HCT116 (cell line): ENCODE results near the gene GDPD5. TPM values are rescaled to one million over a fixed set of nuclear protein-coding genes. Genes with fewer than 3 reads are reported as not detected.

Experiments used
- ATAC-seq: fragments of 200-7000 bp; cut with Tn5 transposase; 2 replicates; pipeline ENCODE4 v1.9.1; 2020; ENCODE audit warnings: mild to moderate bottlenecking, moderate library complexity
- BruUV-seq: library from RNA; stranded (reverse); fragments of 400-500 nt; replicated peaks from 2 replicates; lab custom pipeline; 2021; lab: Mats Ljungman, UMichigan
- CTCF ChIA-PET: fragments of 300-600 bp; sonication (Branson Sonifier 250); formaldehyde crosslinking; loops from one replicate; lab custom pipeline; 2021; ENCODE audit warnings: antibody characterized with exemption; lab: Charles Lee
- POLR2A ChIA-PET: fragments of 300-600, 350-600 bp; sonication (Branson Sonifier 250); formaldehyde crosslinking; loops from one replicate; lab custom pipeline; 2021; ENCODE audit warnings: antibody characterized with exemption; lab: Charles Lee
- RAD21 ChIA-PET, 2 experiments: fragments of 300-600 bp; sonication (Branson Sonifier 250); formaldehyde crosslinking; loops; one replicate each; lab custom pipeline; 2023; ENCODE audit warnings: low total read pairs in 2 of 2; ENCODE audit not compliant: uncharacterized antibody in 2 of 2, unreplicated experiment in 2 of 2, low non-redundant PET in 1 of 2; lab: Charles Lee
- DNase-seq: peaks from one replicate; pipeline ENCODE4 v3.0.0-alpha.2; 2010; ENCODE audit warnings: low read depth, low spot score
- H2AFZ ChIP-seq: fragments of 200-600 bp; shearing (Covaris generic), sonication (generic); 2 replicates; pipeline ENCODE4 v1.6.1; 2017; ENCODE audit warnings: low read depth, mixed run types, mixed read lengths, antibody characterized with exemption, low read length; ENCODE audit not compliant: poor library complexity, severe bottlenecking
- H3K27ac ChIP-seq: 2 replicates; pipeline ENCODE4 v1.5.1; 2012; ENCODE audit warnings: low read depth, low read length
- H3K27me3 ChIP-seq: fragments of 200-600 bp; sonication (generic); 2 replicates; pipeline ENCODE4 v1.6.1; 2016; ENCODE audit warnings: mixed run types, low read length, mixed read lengths; ENCODE audit not compliant: insufficient read depth
- H3K36me3 ChIP-seq, 2 experiments: fragments of 200-500 bp in 1 of 2; fragments of 200-600 bp in 1 of 2; sonication (Bioruptor generic) in 1 of 2; sonication (generic) in 1 of 2; 2 replicates each; pipeline versions ENCODE4 v1.5.1 to v1.6.1; 2014 to 2016; ENCODE audit warnings: low read length in 2 of 2, inconsistent platforms in 1 of 2, mixed read lengths in 1 of 2, mixed run types in 1 of 2; ENCODE audit not compliant: insufficient read depth in 2 of 2, control insufficient read depth in 1 of 2
- H3K4me1 ChIP-seq, 2 experiments: fragments of 200-600 bp in 1 of 2; sonication (generic) in 1 of 2; 2 replicates each; pipeline versions ENCODE4 v1.5.1 to v1.6.1; 2012 to 2017; ENCODE audit warnings: low read length in 2 of 2, inconsistent platforms in 1 of 2, mild to moderate bottlenecking in 1 of 2, mixed read lengths in 1 of 2, mixed run types in 1 of 2, moderate library complexity in 1 of 2; ENCODE audit not compliant: insufficient read depth in 2 of 2, control insufficient read depth in 1 of 2
- H3K4me2 ChIP-seq: fragments of 200-600 bp; sonication (generic); 2 replicates; pipeline ENCODE4 v1.6.1; 2017; ENCODE audit warnings: mixed run types, low read length, mixed read lengths
- H3K4me3 ChIP-seq, 2 experiments: fragments of 200-600 bp in 1 of 2; sonication (generic) in 1 of 2; replicated peaks in 1 of 2; 2 replicates each; pipeline ENCODE4 v1.5.1; 2011 to 2016; ENCODE audit warnings: low read length in 2 of 2, control low read depth in 1 of 2, low read depth in 1 of 2, mild to moderate bottlenecking in 1 of 2, mixed read lengths in 1 of 2, mixed run types in 1 of 2
- H3K79me2 ChIP-seq: fragments of 200-600 bp; sonication (generic); 2 replicates; pipeline ENCODE4 v1.6.1; 2017; ENCODE audit warnings: mild to moderate bottlenecking, mixed run types, low read length, moderate library complexity, mixed read lengths; ENCODE audit not compliant: insufficient read depth
- H3K9ac ChIP-seq: fragments of 200-600 bp; sonication (generic); 2 replicates; pipeline ENCODE4 v1.6.1; 2016; ENCODE audit warnings: low read length, mixed read lengths
- H3K9me2 ChIP-seq: fragments of 200-600 bp; sonication (generic), shearing (Covaris generic); 2 replicates; pipeline ENCODE4 v1.6.1; 2017; ENCODE audit warnings: mixed run types, mild to moderate bottlenecking, moderate library complexity; ENCODE audit not compliant: insufficient read depth
- H3K9me3 ChIP-seq, 2 experiments: fragments of 200-500 bp in 1 of 2; fragments of 200-600 bp in 1 of 2; sonication (Bioruptor generic) in 1 of 2; sonication (generic) in 1 of 2; 2 replicates each; pipeline ENCODE4 v1.6.1; 2014 to 2017; ENCODE audit warnings: low read length in 2 of 2, mixed read lengths in 2 of 2, inconsistent platforms in 1 of 2, low read depth in 1 of 2, mild to moderate bottlenecking in 1 of 2, mixed run types in 1 of 2, moderate library complexity in 1 of 2; ENCODE audit not compliant: control insufficient read depth in 1 of 2, insufficient read depth in 1 of 2
- H4K20me1 ChIP-seq: fragments of 200-600 bp; sonication (generic), shearing (Covaris generic); 2 replicates; pipeline ENCODE4 v1.6.1; 2017; ENCODE audit warnings: mixed run types, mild to moderate bottlenecking, moderate library complexity; ENCODE audit not compliant: insufficient read depth
- CEBPB ChIP-seq: IDR thresholded peaks from 2 replicates; pipeline ENCODE4 v1.6.1; 2012; ENCODE audit warnings: low read depth
- EGR1 ChIP-seq: IDR thresholded peaks from 2 replicates; pipeline ENCODE4 v1.6.1; 2012; ENCODE audit warnings: low read depth
- EZH2 ChIP-seq: fragments of 200-600 bp; sonication (generic); IDR thresholded peaks from 2 replicates; pipeline ENCODE4 v1.6.1; 2017; ENCODE audit warnings: antibody characterized with exemption, mixed run types
- EZH2phosphoT487 ChIP-seq: fragments of 200-600 bp; IDR thresholded peaks from 2 replicates; pipeline ENCODE4 v1.6.1; 2018; ENCODE audit warnings: antibody characterized with exemption, borderline replicate concordance
- FOSL1 ChIP-seq: IDR thresholded peaks from 2 replicates; pipeline ENCODE4 v1.6.1; 2012; ENCODE audit warnings: low read depth
- JUND ChIP-seq: IDR thresholded peaks from 2 replicates; pipeline ENCODE4 v1.6.1; 2012
- POLR2A ChIP-seq: IDR thresholded peaks from 2 replicates; pipeline ENCODE4 v1.7.0; 2011; ENCODE audit warnings: borderline replicate concordance; ENCODE audit not compliant: insufficient read depth, insufficient read length; ENCODE audit errors: extremely low read depth
- POLR2AphosphoS5 ChIP-seq: IDR thresholded peaks from 2 replicates; pipeline ENCODE4 v1.6.1; 2011; ENCODE audit warnings: mild to moderate bottlenecking, low read depth, low read length, moderate library complexity
- RAD21 ChIP-seq: IDR thresholded peaks from 2 replicates; pipeline ENCODE4 v1.6.1; 2012; ENCODE audit warnings: low read depth, mild to moderate bottlenecking
- SIN3A ChIP-seq: IDR thresholded peaks from 2 replicates; pipeline ENCODE4 v1.6.1; 2012; ENCODE audit warnings: low read depth
- SP1 ChIP-seq: IDR thresholded peaks from 2 replicates; pipeline ENCODE4 v1.6.1; 2012; ENCODE audit warnings: low read depth
- SRF ChIP-seq: IDR thresholded peaks from 2 replicates; pipeline ENCODE4 v1.6.1; 2012; ENCODE audit warnings: low read depth
- TCF7L2 ChIP-seq: IDR thresholded peaks from 2 replicates; pipeline ENCODE4 v1.7.0; 2011; ENCODE audit warnings: borderline replicate concordance, inconsistent platforms; ENCODE audit not compliant: insufficient read depth, insufficient read length; ENCODE audit errors: extremely low read depth
- YY1 ChIP-seq: IDR thresholded peaks from 2 replicates; pipeline ENCODE4 v1.6.1; 2011; ENCODE audit warnings: low read length, low read depth, moderate library complexity, mild to moderate bottlenecking; ENCODE audit not compliant: insufficient replicate concordance; ENCODE audit errors: extremely low read depth
- ZNF274 ChIP-seq: fragments of 200-500 bp; sonication (Bioruptor generic); IDR thresholded peaks from 2 replicates; pipeline ENCODE4 v1.6.1; 2014; ENCODE audit warnings: mild to moderate bottlenecking, low read depth, low read length, inconsistent platforms
- intact Hi-C: fragments of 100-400 bp; cut with micrococcal nuclease; formaldehyde crosslinking; loops from 2 replicates; pipeline ENCODE4 v1.10.0; 2022
- total RNA-seq: library from RNA; stranded (reverse); gene quantifications from one replicate; pipeline ENCODE4 v1.2.1, GENCODE V29; 2021; ENCODE audit not compliant: unreplicated experiment
- TF ChIP-seq, protein P1 (sequence below), 3 experiments: fragments of 200-600 bp in 1 of 3; sonication (generic) in 1 of 3; IDR thresholded peaks in 2 of 3; conservative IDR thresholded peaks in 1 of 3; 2 replicates each; pipeline ENCODE4 v1.5.1; 2012 to 2017; ENCODE audit warnings: low read depth in 2 of 3, low read length in 2 of 3, antibody characterized with exemption in 1 of 3, borderline replicate concordance in 1 of 3, control low read depth in 1 of 3, mild to moderate bottlenecking in 1 of 3, mixed read lengths in 1 of 3, mixed run types in 1 of 3, moderate library complexity in 1 of 3; ENCODE audit not compliant: insufficient read depth in 1 of 3
- TF ChIP-seq, protein P2 (sequence below): IDR thresholded peaks from 2 replicates; pipeline ENCODE4 v1.6.1; 2012
- TF ChIP-seq, protein P3 (sequence below): IDR thresholded peaks from 2 replicates; pipeline ENCODE4 v1.6.1; 2012; ENCODE audit warnings: low read depth

Gene GDPD5
- total RNA-seq, 1 experiment from 2014 or later = 27.5 TPM

DNA sequence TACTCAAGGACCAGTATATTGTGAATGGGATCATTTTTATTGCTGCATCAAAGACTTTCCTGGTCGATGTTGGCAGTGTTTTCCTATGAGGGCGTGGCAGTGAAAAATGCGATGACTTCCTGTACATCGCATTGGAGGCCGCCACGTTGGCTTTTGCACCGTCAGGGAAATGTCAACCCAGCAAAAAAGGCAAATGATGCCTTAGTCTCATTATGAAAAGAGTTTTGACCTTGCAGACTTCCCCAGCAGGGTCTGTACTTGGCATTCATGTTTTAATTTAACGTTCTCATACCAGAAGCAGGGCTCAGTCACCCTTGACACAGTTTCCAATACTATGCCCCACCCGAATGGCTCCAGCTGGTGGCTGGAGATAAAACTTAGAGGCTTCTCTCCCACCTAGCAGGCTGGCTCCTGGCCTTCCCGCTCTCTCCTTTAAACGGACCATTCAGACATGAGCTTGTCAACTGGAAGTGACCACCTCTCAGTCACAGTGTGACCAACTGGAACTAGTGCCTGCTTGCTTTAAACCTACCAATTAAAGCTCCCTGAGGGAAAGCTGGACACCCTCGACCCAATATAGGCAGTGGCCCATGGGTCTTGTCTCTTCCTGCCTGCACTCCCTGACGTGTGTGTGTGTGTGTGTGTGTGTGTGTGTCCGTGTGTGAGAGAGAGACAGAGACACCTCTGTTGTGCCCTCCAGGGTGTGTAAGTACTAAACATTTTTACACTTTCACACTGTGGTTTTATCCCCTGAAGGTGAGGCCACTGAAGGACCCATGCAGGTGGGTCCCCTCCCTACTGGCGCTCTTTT, 8.7 kb upstream of the GDPD5 start (continued):
- TF ChIP-seq, protein P1, sequence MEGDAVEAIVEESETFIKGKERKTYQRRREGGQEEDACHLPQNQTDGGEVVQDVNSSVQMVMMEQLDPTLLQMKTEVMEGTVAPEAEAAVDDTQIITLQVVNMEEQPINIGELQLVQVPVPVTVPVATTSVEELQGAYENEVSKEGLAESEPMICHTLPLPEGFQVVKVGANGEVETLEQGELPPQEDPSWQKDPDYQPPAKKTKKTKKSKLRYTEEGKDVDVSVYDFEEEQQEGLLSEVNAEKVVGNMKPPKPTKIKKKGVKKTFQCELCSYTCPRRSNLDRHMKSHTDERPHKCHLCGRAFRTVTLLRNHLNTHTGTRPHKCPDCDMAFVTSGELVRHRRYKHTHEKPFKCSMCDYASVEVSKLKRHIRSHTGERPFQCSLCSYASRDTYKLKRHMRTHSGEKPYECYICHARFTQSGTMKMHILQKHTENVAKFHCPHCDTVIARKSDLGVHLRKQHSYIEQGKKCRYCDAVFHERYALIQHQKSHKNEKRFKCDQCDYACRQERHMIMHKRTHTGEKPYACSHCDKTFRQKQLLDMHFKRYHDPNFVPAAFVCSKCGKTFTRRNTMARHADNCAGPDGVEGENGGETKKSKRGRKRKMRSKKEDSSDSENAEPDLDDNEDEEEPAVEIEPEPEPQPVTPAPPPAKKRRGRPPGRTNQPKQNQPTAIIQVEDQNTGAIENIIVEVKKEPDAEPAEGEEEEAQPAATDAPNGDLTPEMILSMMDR (IDR thresholded peaks at IDR 0.05 in 2 of 3, conservative IDR thresholded peaks at IDR 0.05 in 1 of 3; ENCODE audit: borderline replicate concordance in 1 of 3, insufficient read depth in 1 of 3, low read depth in 2 of 3, low read length in 2 of 3) = no peak
- TF ChIP-seq, protein P2, sequence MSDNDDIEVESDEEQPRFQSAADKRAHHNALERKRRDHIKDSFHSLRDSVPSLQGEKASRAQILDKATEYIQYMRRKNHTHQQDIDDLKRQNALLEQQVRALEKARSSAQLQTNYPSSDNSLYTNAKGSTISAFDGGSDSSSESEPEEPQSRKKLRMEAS = peak; percentile 38; the same call in 1 of the 2 replicates
- peak; percentile 48; the same call in 1 of the 2 replicates for TF ChIP-seq SIN3A

- POLR2A ChIA-PET = interaction anchor here (0.6 kb wide), 1 partner anchor 140 kb away, joined by 3 read pairs; no protein-coding TSS in a partner anchor
- peak overlapping the region; percentile 52 for H3K27ac ChIP-seq
- no peaks in the 10 kb centered on the region for H3K36me3 ChIP-seq
- H3K79me2 ChIP-seq = no peaks in the 10 kb centered on the region
- CTCF ChIA-PET = interaction anchor here (1.2 to 4.5 kb wide), 5 partner anchors 29 to 254 kb away, joined by 3 to 36 read pairs (median 5); no protein-coding TSS in a partner anchor
- BruUV-seq = no TSS peak
- no peaks in the 10 kb centered on the region for H4K20me1 ChIP-seq
- peaks cover 39 to 63% of the 10 kb centered on the region in 2 experiments for H3K4me1 ChIP-seq
- intact Hi-C loops = loop anchor here (5.0 kb wide), 1 partner anchor 252 kb away; no protein-coding TSS in a partner anchor
- H3K9ac ChIP-seq = peak overlapping the region; percentile 55
- RAD21 ChIA-PET = interaction anchor here in 1 of 2 experiments (0.7 kb wide), 1 partner anchor 89 kb away, joined by 3 read pairs; no protein-coding TSS in a partner anchor
- no peaks in the 10 kb centered on the region for H3K27me3 ChIP-seq
- peak overlapping the region in 1 of 2 experiments; percentile 52; a peak in 2 of 4 replicates for H3K4me3 ChIP-seq
- no peaks in the 10 kb centered on the region for H3K9me3 ChIP-seq
- peak overlapping the region; percentile 86 for H3K4me2 ChIP-seq
- H2AFZ ChIP-seq = peak overlapping the region; percentile 99
- DNase-seq = no peak
- no peak for ATAC-seq
- H3K9me2 ChIP-seq = no peaks in the 10 kb centered on the region
- TF ChIP-seq FOSL1 (no peak), EZH2 (no peak), SRF (no peak), YY1 (no peak), SP1 (no peak), POLR2A (no peak), SIN3A (no peak), POLR2AphosphoS5 (no peak), EGR1 (no peak), EZH2phosphoT487 (no peak), ZNF274 (no peak), CEBPB (no peak), TCF7L2 (no peak), JUND (no peak), RAD21 (no peak)
- TF ChIP-seq, protein P2 = no peak
- TF ChIP-seq, protein P3, sequence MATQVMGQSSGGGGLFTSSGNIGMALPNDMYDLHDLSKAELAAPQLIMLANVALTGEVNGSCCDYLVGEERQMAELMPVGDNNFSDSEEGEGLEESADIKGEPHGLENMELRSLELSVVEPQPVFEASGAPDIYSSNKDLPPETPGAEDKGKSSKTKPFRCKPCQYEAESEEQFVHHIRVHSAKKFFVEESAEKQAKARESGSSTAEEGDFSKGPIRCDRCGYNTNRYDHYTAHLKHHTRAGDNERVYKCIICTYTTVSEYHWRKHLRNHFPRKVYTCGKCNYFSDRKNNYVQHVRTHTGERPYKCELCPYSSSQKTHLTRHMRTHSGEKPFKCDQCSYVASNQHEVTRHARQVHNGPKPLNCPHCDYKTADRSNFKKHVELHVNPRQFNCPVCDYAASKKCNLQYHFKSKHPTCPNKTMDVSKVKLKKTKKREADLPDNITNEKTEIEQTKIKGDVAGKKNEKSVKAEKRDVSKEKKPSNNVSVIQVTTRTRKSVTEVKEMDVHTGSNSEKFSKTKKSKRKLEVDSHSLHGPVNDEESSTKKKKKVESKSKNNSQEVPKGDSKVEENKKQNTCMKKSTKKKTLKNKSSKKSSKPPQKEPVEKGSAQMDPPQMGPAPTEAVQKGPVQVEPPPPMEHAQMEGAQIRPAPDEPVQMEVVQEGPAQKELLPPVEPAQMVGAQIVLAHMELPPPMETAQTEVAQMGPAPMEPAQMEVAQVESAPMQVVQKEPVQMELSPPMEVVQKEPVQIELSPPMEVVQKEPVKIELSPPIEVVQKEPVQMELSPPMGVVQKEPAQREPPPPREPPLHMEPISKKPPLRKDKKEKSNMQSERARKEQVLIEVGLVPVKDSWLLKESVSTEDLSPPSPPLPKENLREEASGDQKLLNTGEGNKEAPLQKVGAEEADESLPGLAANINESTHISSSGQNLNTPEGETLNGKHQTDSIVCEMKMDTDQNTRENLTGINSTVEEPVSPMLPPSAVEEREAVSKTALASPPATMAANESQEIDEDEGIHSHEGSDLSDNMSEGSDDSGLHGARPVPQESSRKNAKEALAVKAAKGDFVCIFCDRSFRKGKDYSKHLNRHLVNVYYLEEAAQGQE = no peak
These were observed 8.1 kb upstream of the GDPD5 start for GRCh38 chr11:75533896-75534258.
